MCF 10A (cell line): ENCODE measurements around the gene PGF. TPM values are rescaled to one million over a fixed set of nuclear protein-coding genes. Genes with fewer than 3 reads are reported as not detected.

ENCODE experiments used
- BruUV-seq: library from RNA; stranded (reverse); fragments of 400-500 nt; replicated peaks from 2 replicates; lab custom pipeline; 2021; lab: Mats Ljungman, UMichigan
- CTCF ChIA-PET: fragments of 300-600 bp; sonication (Branson Sonifier 250); formaldehyde crosslinking; extraction: SDS; loops from one replicate; lab custom pipeline; 2021; ENCODE audit warnings: antibody characterized with exemption, inconsistent platforms; lab: Yijun Ruan, JAX
- POLR2A ChIA-PET: fragments of 300-600, 350-650 bp; sonication (Branson Sonifier 250); formaldehyde crosslinking; extraction: SDS; loops from one replicate; lab custom pipeline; 2020; ENCODE audit warnings: antibody characterized with exemption, inconsistent platforms; lab: Yijun Ruan, JAX
- DNase-seq: peaks from one replicate; pipeline ENCODE4 v3.0.0-alpha.2; 2018; ENCODE audit not compliant: unreplicated experiment
- H3K27ac Mint-ChIP-seq: one replicate; pipeline ENCODE4 v1.8.0; 2022; ENCODE audit warnings: mild to moderate bottlenecking, low read depth, mixed read lengths; ENCODE audit not compliant: unreplicated experiment
- H3K27me3 Mint-ChIP-seq: one replicate; pipeline ENCODE4 v1.8.0; 2022; ENCODE audit warnings: mixed read lengths; ENCODE audit not compliant: insufficient read depth, unreplicated experiment
- H3K36me3 Mint-ChIP-seq: one replicate; pipeline ENCODE4 v1.8.0; 2022; ENCODE audit warnings: mild to moderate bottlenecking, moderate library complexity, mixed read lengths; ENCODE audit not compliant: insufficient read depth, unreplicated experiment
- H3K4me1 Mint-ChIP-seq: one replicate; pipeline ENCODE4 v1.8.0; 2022; ENCODE audit warnings: mixed read lengths; ENCODE audit not compliant: insufficient read depth, unreplicated experiment
- H3K4me3 Mint-ChIP-seq: one replicate; pipeline ENCODE4 v1.8.0; 2022; ENCODE audit warnings: mild to moderate bottlenecking, moderate library complexity, mixed read lengths; ENCODE audit not compliant: unreplicated experiment
- H3K9me3 Mint-ChIP-seq: one replicate; pipeline ENCODE4 v1.8.0; 2022; ENCODE audit warnings: mixed read lengths; ENCODE audit not compliant: unreplicated experiment
- CTCF ChIP-seq: fragments of 200-600 bp; IDR thresholded peaks from one replicate; pipeline ENCODE4 v1.8.0; 2022; ENCODE audit warnings: antibody characterized with exemption, mild to moderate bottlenecking; ENCODE audit not compliant: unreplicated experiment
- intact Hi-C: fragments of 100-400 bp; cut with micrococcal nuclease; formaldehyde crosslinking; loops from 2 replicates; pipeline ENCODE4 v1.14.1; 2022
- total RNA-seq: library from RNA; stranded (reverse); gene quantifications from 2 replicates; pipeline ENCODE4 v1.2.3, GENCODE V29; 2022

Gene PGF
- total RNA-seq, 1 experiment from 2014 or later, result 2.1 TPM

DNA sequence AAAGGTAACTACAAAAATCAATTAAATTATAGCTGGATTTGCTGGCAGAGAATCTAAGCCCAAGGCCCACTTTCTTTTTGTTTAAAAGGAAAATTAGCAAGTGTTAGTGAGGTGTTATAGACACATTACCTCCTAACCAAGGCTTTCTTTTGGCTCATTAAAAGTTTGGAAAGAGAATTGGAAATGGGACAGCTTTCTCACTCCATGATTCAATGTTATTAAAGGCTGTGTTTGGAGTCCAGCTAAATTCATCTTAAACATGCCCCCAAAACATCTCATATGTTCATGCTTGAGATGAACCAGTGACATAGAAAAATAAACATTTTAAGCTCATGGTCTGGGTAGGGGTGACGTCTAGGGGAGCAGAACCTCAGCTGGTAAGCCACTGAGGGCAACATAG, 13.4 kb upstream of the PGF start:
- intact Hi-C loops, result no loop called here
- H3K36me3 Mint-ChIP-seq, result no peaks in the 10 kb centered on the region
- no peak for DNase-seq
- no peaks in the 10 kb centered on the region for H3K27me3 Mint-ChIP-seq
- no peaks in the 10 kb centered on the region for H3K9me3 Mint-ChIP-seq
- no peak overlapping the region for H3K4me3 Mint-ChIP-seq
- POLR2A ChIA-PET, result interaction anchor here (1.6 kb wide), 1 partner anchor 33 kb away, joined by 4 read pairs; the partner anchor contains the start of gene EIF2B2
- no TSS peak for BruUV-seq
- H3K27ac Mint-ChIP-seq, result no peak overlapping the region
- CTCF ChIA-PET, result interaction anchor here (0.6 to 1.1 kb wide), 2 partner anchors 9 to 617 kb away, joined by 3 to 5 read pairs; no protein-coding TSS in a partner anchor
- peaks cover 12% of the 10 kb centered on the region for H3K4me1 Mint-ChIP-seq
- TF ChIP-seq CTCF, result no peak

DNA sequence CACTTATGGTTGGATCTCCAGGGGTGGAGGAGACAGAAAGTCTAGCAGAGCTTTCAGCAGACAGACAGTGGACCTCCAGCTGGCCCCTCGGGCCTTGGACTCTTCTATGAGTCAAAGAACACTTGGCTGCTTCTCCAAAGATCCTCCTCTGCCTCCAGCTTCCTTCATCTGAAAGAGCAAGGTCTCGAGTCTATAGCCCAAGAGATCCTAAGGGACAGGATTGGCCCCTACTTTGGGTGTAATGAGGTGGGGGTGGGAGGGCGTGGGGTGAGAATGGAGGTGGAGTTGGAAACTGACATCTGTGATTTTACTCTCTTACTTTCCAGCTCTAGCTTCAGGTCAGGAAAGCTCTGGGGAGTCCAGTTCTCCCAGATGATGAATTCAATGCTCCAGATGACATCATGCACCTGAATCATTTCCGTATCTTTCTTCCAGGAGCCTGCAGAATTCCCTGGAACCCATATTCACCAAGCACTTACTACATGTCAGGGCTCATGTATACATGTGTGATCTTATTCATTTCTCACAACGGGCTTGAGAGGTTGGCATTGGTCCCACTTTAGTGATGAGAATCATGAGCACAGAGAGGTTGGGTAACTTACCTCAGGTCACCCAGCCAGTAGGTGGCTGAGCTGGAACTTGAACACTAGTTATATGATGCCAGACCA, 10.2 kb upstream of the PGF start:
- Mint-ChIP-seq H3K36me3 (no peaks in the 10 kb centered on the region), H3K9me3 (no peaks in the 10 kb centered on the region), H3K27ac (no peak overlapping the region), H3K4me1 (peaks cover 13% of the 10 kb centered on the region), H3K4me3 (no peak overlapping the region), H3K27me3 (no peaks in the 10 kb centered on the region)
- TF ChIP-seq CTCF, result no peak
- no TSS peak for BruUV-seq
- ChIA-PET POLR2A (interaction anchor here (0.6 to 1.9 kb wide), 3 partner anchors 37 to 844 kb away, joined by 3 to 7 read pairs (median 3); partner anchors contain the start of gene EIF2B2), CTCF (interaction anchor here (0.6 to 1.9 kb wide), 4 partner anchors 19 to 342 kb away, joined by 3 to 11 read pairs (median 4); no protein-coding TSS in a partner anchor)
- DNase-seq, result peak; percentile 87
- intact Hi-C loops, result no loop called here

DNA sequence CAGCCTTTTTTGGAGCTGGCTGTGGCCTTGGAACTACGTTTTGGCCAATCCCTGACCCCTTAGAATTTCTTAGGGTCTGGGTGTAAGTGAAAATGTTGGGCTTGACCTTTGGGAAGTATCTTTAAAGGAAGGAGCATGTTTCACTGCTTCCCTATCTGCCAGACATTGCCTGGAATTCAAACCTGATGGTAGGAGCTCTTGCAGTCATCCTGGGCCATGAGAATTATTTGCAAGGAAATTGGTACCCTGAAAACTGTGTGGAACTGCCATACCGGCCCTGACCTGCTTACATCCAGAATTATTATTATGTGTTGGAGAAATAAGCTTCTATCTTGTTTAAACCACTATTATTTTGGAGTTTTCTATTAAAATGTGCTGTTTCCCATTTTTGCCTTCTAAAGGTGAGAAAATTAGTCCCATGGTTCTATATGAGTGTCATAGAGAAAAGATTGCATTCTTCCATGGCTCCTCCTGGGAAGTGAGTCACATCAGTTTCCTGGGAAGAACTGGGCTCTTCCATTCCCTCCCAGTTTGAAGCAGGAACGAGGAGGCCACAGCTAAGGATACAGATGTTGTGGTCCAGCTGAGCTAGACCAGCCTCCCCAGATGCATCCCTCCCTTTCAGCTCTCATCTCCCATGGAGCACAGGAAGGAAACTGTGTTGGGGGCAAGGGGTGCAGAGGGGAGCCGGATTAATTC, 9.5 kb upstream of the PGF start:
- no peaks in the 10 kb centered on the region for H3K9me3 Mint-ChIP-seq
- peaks cover 13% of the 10 kb centered on the region for H3K4me1 Mint-ChIP-seq
- H3K4me3 Mint-ChIP-seq, result no peak overlapping the region
- no peaks in the 10 kb centered on the region for H3K27me3 Mint-ChIP-seq
- CTCF ChIA-PET, result interaction anchor here (0.7 to 1.9 kb wide), 3 partner anchors 19 to 123 kb away, joined by 3 to 11 read pairs (median 5); no protein-coding TSS in a partner anchor
- no TSS peak for BruUV-seq
- TF ChIP-seq CTCF, result no peak
- DNase-seq, result peak; percentile 60
- no peaks in the 10 kb centered on the region for H3K36me3 Mint-ChIP-seq
- no peak overlapping the region for H3K27ac Mint-ChIP-seq
- intact Hi-C loops, result no loop called here
- POLR2A ChIA-PET, result interaction anchor here (0.6 to 1.9 kb wide), 4 partner anchors 10 to 845 kb away, joined by 3 to 7 read pairs (median 3); partner anchors contain the start of genes EIF2B2 and PGF
